SH-SY5Y (cell line): ENCODE measurements around the gene RARB.

Source experiments
- GATA2 ChIP-seq: IDR thresholded peaks from 2 replicates; pipeline ENCODE4 v1.6.1; 2011; ENCODE audit warnings: mild to moderate bottlenecking, low read depth, low read length
- GATA3 ChIP-seq: IDR thresholded peaks from 2 replicates; pipeline ENCODE4 v1.6.1; 2011; ENCODE audit warnings: low read depth, mild to moderate bottlenecking, low read length, moderate library complexity

DNA sequence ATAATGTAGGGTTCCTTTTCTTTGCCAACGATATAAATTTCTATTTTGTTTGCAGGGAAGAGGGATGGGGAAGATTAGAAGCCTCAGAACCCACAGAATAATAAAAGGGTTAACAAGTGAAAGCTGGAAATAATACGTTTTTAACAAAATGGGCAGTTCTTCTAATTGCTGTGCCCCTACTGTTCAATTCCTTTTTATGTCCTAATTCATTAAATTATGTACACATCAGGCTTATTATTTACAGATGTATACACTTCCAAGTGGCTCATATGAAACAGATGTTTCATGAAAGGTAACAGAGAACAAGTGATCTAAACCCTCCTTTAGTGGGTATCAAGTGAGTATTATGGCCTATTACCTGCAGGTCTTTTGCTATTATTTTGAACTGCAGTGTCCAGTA is 16.2 kb downstream of the RARB start:
- TF ChIP-seq GATA2, result no peak
- TF ChIP-seq GATA3, result no peak
